Stimulated activated CD8-positive, alpha-beta memory T cell treated with anti-CD3 and anti-CD28 coated beads, Interleukin-12 subunit alpha, Interleukin-12 subunit beta, amount 100 ng/mL, for 24 hours (primary cell): ENCODE data around the gene DMP1.
"Not testable (repeated sequence)": the region's sequence is repeated elsewhere in the genome, so short reads cannot be mapped to it uniquely, and the experiment has no call there.

ENCODE experiments used
- DNase-seq: peaks from one replicate; pipeline ENCODE4 v3.0.0-alpha.2; 2020; ENCODE audit errors: extremely low read depth

Gene DMP1

DNA sequence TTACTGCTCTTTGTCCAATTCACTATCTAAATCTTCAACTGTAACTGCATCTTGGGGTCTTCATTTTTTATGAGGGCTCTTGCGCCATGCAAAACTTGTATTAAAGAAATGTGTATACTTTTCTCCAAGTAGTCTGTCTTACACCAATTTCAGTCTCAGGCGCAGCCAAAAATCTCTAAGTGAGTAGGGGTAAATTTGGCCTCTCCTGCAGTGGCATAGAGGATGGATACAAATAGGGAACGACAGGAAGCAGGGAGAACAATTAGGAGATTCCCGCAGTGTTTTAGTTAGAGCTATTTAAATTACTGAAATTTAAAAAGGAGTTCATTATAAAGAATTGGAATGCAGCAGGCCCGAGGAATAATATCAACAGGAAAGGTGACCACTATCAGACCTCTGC, 30.2 kb downstream of the DMP1 start:
- no peak for DNase-seq

DNA sequence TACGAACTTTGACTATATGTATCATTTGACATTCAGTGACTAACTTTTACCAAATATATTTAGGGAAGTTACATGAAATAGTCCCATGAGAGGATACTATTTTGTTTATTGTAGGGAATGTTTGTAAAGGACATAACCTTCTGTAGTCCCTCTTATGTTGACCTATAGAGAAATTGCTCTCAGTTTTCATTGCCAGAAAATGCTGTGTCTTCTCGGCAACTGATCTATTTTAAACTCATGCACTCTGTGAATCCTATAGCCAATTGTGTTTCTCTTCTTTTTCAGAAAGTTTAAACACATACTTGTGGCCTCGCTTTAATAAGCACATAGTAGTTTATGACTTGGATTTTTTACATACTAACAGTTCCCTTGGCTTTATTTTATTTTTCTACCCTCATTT, 38.2 kb downstream of the DMP1 start:
- DNase-seq: no peak

DNA sequence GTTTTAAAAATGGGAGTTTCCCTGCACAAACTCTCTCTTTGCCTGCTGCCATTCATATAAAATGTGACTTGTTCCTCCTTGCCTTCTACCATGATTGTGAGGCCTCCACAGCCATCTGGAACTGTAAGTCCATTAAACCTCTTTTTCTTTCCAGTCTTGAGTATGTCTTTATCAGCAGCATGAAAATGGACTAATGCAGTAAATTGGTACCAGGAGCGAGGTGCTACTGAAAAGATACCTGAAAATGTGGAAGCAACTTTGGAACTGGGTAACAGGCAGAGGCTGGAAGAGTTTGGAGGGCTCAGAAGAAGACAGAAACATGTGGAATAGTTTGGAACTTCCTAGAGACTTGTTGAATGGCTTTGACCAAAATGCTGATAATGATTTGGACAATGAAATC, 40.9 kb downstream of the DMP1 start:
- DNase-seq: not testable (repeated sequence)

DNA sequence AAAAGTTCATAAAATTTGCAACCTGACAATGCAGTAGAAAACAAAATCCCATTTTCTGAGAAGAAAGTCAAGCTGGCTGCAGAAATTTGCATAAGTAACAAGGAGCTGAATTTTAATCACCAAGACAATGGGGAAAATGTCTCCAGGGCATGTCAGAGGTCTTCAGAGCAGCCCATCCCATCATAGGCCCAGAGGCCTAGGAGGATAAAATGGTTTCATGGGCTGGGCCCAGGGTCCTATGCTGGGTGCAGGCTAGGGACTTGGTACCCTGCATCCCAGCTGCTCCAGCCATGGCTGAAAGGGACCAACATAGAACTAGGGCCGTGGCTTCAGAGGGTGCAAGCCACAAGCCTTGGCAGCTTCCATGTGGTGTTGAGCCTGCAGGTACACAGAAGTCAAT, 42.0 kb downstream of the DMP1 start:
- DNase-seq: not testable (repeated sequence)

DNA sequence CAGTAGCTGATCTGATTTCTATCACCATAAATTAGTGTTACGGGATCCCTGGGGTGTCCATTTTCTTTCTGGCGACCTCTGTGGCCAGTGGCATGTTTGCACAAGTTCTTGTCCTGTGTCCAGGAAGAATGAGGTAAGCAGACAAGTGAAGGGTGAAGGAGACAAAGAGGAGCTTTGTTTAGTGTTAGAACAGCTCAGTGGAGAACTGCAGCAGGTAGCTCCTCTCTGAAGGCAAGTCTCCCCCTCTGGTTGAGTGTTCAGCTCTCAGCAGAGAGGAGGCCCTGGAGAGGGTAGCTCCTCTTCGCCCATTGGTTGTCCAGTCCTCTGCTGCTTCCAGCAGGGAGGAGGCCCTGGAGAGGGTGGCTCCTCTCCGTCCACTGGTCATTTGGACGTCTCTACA, 47.2 kb downstream of the DMP1 start:
- no peak for DNase-seq

DNA sequence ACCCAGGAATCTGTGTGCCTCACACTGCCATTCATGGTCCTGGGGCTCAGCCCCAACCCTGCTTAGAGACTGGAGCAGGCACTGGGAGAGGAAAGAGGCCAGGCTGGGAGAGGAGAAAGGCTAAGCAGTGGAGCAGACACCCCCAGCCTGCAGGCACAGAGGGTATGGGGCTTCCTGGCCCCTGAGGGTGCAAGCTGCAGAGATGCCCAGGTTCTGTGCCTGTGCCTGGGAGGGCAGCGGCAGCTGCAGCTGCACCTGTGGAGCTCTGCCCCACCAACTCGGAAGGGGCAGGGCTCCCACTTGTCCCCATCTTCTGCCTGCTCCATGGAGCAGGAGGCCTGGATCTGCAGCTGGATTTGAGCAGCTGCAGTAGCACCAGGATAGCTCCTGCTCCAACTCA, 47.9 kb downstream of the DMP1 start:
- DNase-seq: no peak

DNA sequence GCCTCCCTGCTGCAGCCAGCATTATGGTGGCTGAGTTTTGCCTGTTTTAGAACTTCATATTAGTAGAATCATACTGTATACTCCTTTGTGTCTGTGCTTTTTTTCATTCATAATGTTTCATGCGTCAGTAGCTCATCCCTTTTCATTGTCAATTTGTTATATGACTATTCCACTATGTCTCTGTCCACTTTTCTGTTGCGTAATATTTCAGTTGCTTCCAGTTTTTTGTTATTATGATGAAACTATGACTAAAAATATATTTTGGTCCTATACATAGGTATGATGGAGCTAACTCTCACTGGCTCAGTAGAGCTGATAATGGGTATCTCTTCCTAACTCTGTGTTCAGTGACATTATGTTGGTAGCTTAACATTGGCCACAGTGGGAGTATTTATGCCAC, 48.3 kb downstream of the DMP1 start:
- no peak for DNase-seq

DNA sequence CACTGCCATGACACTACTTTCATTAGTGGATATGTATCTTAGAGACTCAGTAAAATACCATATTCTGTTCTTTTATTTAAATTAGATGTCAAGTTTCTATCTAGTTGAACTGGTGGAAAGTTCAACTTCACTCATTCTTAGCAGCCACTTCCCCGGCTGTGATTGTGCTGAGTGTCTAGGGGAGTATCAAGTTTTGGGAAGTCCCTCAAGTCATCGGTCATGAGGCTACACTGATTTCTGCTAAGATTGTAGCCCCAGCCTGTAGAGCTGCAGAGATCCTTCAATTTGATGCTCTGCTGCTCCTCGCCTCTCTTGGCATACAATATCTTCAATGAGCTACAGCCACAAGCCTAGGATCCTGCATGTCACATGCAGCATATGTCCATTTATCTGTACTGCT, 53.9 kb downstream of the DMP1 start:
- no peak for DNase-seq

DNA sequence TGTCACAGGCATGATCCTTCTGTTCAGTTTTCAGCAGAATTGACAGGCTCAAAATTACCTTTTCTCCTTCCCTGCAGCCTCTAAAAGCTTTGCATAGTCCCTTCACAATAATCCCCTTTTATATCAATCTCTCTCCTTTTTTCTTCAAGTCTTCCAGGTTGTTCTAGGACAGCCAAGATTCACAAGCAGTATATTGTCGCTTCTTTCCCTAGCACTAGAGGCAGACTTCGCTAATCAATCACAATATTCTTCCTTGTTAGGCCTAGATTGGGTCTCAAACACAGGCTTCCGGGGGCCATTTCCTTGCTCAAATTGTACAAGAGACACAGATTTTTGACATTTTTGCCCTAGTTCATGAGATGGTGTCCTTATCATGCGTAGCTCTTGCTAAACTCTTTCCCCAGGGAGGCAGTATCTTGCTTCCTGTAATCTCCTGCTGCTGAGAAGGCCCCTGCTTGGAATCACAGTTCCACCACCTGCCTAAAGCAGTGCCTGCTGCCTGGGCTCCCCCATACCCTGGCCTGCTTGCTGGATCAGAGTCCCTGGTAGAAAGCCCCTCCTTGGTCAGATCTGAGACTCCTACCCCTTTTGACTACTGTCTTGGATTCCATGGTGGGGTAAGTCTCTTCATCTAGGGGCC, 57.3 kb downstream of the DMP1 start:
- no peak for DNase-seq
